ENCODE results near the gene FSIP1.

GRCh38 chr15:39730552-39730951, 52.1 kb downstream of the FSIP1 start:
- no peak for TF ChIP-seq EZH2 (IDR thresholded peaks at IDR 0.05; ENCODE audit: borderline replicate concordance, low read length)
- TF ChIP-seq, protein P1, sequence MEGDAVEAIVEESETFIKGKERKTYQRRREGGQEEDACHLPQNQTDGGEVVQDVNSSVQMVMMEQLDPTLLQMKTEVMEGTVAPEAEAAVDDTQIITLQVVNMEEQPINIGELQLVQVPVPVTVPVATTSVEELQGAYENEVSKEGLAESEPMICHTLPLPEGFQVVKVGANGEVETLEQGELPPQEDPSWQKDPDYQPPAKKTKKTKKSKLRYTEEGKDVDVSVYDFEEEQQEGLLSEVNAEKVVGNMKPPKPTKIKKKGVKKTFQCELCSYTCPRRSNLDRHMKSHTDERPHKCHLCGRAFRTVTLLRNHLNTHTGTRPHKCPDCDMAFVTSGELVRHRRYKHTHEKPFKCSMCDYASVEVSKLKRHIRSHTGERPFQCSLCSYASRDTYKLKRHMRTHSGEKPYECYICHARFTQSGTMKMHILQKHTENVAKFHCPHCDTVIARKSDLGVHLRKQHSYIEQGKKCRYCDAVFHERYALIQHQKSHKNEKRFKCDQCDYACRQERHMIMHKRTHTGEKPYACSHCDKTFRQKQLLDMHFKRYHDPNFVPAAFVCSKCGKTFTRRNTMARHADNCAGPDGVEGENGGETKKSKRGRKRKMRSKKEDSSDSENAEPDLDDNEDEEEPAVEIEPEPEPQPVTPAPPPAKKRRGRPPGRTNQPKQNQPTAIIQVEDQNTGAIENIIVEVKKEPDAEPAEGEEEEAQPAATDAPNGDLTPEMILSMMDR (conservative IDR thresholded peaks at IDR 0.05 in 1 of 2, IDR thresholded peaks at IDR 0.05 in 1 of 2; ENCODE audit: extremely low read depth in 1 of 2, insufficient read depth in 1 of 2, low read depth in 1 of 2, low read length in 2 of 2): no peak

Measured in mammary epithelial cell (primary cell).